ENCODE results near the gene OAS2.

OAS2 gene

DNA sequence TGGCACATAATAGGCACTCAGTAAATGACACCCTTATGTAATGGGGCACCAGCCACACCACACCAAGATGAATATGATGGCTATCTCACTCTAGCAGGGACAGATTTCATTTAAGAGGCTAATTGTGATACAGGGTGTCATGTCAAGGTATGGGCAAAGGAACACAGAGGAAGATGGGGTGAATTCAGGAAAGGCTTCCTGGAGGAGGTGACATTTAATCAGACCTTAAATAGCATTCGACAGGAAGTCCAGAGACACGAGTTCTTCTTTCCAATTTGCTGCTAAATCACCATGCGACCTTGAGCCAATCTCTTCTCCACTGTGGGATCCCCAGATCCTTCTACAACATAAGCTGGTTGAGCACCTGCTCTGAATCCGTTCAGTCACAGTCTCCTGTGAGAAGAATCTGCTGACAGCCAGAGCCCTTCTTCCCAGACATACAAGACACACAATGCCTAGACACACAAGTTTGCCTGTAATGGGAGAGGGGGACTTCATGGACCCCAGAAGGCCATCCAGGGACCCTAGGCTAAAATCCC lies 76.7 kb downstream of the OAS2 start:
- H3K27me3 ChIP-seq (ENCODE audit: insufficient read depth, low read length, poor library complexity, severe bottlenecking), result no peaks in the 10 kb centered on the region
- no peak overlapping the region for H3K4me2 ChIP-seq (ENCODE audit: low read depth, low read length, poor library complexity, severe bottlenecking)
- no peaks in the 10 kb centered on the region for H3K9me2 ChIP-seq (replicated peaks; ENCODE audit: low read depth, low read length)
- no peaks in the 10 kb centered on the region for H3K36me3 ChIP-seq (ENCODE audit: insufficient read depth, low read length)
- TF ChIP-seq, protein P1, sequence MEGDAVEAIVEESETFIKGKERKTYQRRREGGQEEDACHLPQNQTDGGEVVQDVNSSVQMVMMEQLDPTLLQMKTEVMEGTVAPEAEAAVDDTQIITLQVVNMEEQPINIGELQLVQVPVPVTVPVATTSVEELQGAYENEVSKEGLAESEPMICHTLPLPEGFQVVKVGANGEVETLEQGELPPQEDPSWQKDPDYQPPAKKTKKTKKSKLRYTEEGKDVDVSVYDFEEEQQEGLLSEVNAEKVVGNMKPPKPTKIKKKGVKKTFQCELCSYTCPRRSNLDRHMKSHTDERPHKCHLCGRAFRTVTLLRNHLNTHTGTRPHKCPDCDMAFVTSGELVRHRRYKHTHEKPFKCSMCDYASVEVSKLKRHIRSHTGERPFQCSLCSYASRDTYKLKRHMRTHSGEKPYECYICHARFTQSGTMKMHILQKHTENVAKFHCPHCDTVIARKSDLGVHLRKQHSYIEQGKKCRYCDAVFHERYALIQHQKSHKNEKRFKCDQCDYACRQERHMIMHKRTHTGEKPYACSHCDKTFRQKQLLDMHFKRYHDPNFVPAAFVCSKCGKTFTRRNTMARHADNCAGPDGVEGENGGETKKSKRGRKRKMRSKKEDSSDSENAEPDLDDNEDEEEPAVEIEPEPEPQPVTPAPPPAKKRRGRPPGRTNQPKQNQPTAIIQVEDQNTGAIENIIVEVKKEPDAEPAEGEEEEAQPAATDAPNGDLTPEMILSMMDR (conservative IDR thresholded peaks at IDR 0.05; ENCODE audit: low read length), result no peak
- TF ChIP-seq EZH2phosphoT487 (IDR thresholded peaks at IDR 0.05; ENCODE audit: borderline replicate concordance), result no peak
- H3K4me3 ChIP-seq (ENCODE audit: low read length, poor library complexity, severe bottlenecking), result no peak overlapping the region
- no peaks in the 10 kb centered on the region for H3K79me2 ChIP-seq (ENCODE audit: insufficient read depth, low read length)
- H3K9ac ChIP-seq (ENCODE audit: low read depth, low read length, poor library complexity, severe bottlenecking), result no peak overlapping the region
- no peaks in the 10 kb centered on the region for H3F3A ChIP-seq (ENCODE audit: low read depth)
- no peak overlapping the region for H2AFZ ChIP-seq (ENCODE audit: low read length)
- H3K4me1 ChIP-seq (ENCODE audit: insufficient read depth, low read length, poor library complexity, severe bottlenecking), result no peaks in the 10 kb centered on the region
- H4K20me1 ChIP-seq (ENCODE audit: insufficient read depth, low read length, poor library complexity, severe bottlenecking), result no peaks in the 10 kb centered on the region
- H3K9me3 ChIP-seq (ENCODE audit: insufficient read depth, low read depth, low read length), result no peaks in the 10 kb centered on the region

DNA sequence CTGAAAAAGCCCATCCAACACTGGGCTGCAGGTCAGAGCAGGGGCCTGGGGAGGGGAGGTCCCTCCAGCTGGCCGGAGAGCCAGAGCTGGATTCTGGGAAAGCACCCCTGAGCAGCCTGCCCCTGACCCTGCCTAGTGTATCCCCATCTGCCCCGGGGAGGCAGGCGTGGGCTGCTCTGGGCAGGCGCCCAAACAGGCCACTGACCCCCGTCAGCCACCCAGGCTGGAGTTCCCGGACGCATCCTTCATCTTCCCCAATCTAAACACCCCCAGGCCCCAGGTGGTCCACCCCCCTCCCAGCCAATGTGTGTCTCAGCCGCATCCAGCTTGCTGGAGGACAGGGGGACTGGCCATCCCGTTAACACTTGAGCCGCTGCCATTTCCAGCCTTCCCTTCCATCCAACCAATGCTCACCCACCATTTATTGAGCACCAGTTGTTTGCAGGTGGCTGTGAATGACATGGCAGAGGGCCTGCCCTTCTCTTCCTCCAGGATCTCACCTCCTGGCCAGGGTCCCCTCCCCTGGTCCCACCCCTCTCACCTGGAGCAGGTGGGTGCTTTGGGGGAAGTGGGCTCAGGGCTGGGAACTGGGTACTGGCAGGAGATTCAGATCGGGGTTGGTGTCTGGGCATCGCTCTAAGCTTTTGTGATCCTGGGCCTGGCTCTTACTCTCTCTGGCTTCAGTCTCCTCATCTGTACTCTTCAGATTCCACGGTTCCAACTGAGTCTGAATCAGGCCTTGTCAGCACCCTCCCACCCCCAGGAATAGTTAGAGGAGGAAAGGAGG lies 77.5 kb downstream of the OAS2 start:
- no peaks in the 10 kb centered on the region for H3K4me1 ChIP-seq (ENCODE audit: insufficient read depth, low read length, poor library complexity, severe bottlenecking)
- H3K36me3 ChIP-seq (ENCODE audit: insufficient read depth, low read length), result no peaks in the 10 kb centered on the region
- H3K27me3 ChIP-seq (ENCODE audit: insufficient read depth, low read length, poor library complexity, severe bottlenecking), result no peaks in the 10 kb centered on the region
- no peaks in the 10 kb centered on the region for H3K9me2 ChIP-seq (replicated peaks; ENCODE audit: low read depth, low read length)
- no peaks in the 10 kb centered on the region for H3F3A ChIP-seq (ENCODE audit: low read depth)
- no peaks in the 10 kb centered on the region for H3K79me2 ChIP-seq (ENCODE audit: insufficient read depth, low read length)
- H3K9me3 ChIP-seq (ENCODE audit: insufficient read depth, low read depth, low read length), result no peaks in the 10 kb centered on the region
- no peak overlapping the region for H3K9ac ChIP-seq (ENCODE audit: low read depth, low read length, poor library complexity, severe bottlenecking)
- H3K4me3 ChIP-seq (ENCODE audit: low read length, poor library complexity, severe bottlenecking), result no peak overlapping the region
- H3K4me2 ChIP-seq (ENCODE audit: low read depth, low read length, poor library complexity, severe bottlenecking), result no peak overlapping the region
- no peak overlapping the region for H2AFZ ChIP-seq (ENCODE audit: low read length)
- no peak for TF ChIP-seq EZH2phosphoT487 (IDR thresholded peaks at IDR 0.05; ENCODE audit: borderline replicate concordance)
- TF ChIP-seq, protein P1 (conservative IDR thresholded peaks at IDR 0.05; ENCODE audit: low read length), result no peak
- H4K20me1 ChIP-seq (ENCODE audit: insufficient read depth, low read length, poor library complexity, severe bottlenecking), result no peaks in the 10 kb centered on the region

DNA sequence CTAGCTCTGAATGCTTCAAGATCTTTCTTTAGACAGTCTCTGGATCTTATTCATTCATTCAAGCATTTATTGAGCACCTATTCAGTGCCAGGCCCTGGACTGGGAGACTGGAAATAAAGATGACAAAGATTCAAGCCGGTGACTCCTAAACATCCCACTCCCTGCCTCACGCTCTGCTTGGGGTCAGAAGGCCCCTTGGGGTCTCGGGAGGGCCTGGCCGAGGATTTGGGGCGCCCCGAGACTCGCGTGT lies 78.0 kb downstream of the OAS2 start:
- H3K27me3 ChIP-seq (ENCODE audit: insufficient read depth, low read length, poor library complexity, severe bottlenecking), result no peaks in the 10 kb centered on the region
- H3K4me3 ChIP-seq (ENCODE audit: low read length, poor library complexity, severe bottlenecking), result no peak overlapping the region
- H2AFZ ChIP-seq (ENCODE audit: low read length), result no peak overlapping the region
- H3K9ac ChIP-seq (ENCODE audit: low read depth, low read length, poor library complexity, severe bottlenecking), result no peak overlapping the region
- no peaks in the 10 kb centered on the region for H4K20me1 ChIP-seq (ENCODE audit: insufficient read depth, low read length, poor library complexity, severe bottlenecking)
- no peaks in the 10 kb centered on the region for H3K9me2 ChIP-seq (replicated peaks; ENCODE audit: low read depth, low read length)
- TF ChIP-seq, protein P1 (conservative IDR thresholded peaks at IDR 0.05; ENCODE audit: low read length), result no peak
- no peak for TF ChIP-seq EZH2phosphoT487 (IDR thresholded peaks at IDR 0.05; ENCODE audit: borderline replicate concordance)
- H3K4me1 ChIP-seq (ENCODE audit: insufficient read depth, low read length, poor library complexity, severe bottlenecking), result no peaks in the 10 kb centered on the region
- no peaks in the 10 kb centered on the region for H3K36me3 ChIP-seq (ENCODE audit: insufficient read depth, low read length)
- no peaks in the 10 kb centered on the region for H3K9me3 ChIP-seq (ENCODE audit: insufficient read depth, low read depth, low read length)
- H3K4me2 ChIP-seq (ENCODE audit: low read depth, low read length, poor library complexity, severe bottlenecking), result no peak overlapping the region
- H3F3A ChIP-seq (ENCODE audit: low read depth), result no peaks in the 10 kb centered on the region
- H3K79me2 ChIP-seq (ENCODE audit: insufficient read depth, low read length), result no peaks in the 10 kb centered on the region
